Right lobe of liver (tissue), 4 donors: ENCODE data around the gene CELSR1.

Source experiments
- CTCF ChIP-seq, 4 donors: fragments of 200-600 bp in 3 of 4; fragments of 450-650 bp in 1 of 4; IDR thresholded peaks; one replicate each; pipeline versions ENCODE4 v1.5.1 to v1.8.0; 2016 to 2022; ENCODE audit warnings: antibody characterized with exemption in 4 of 4, mild to moderate bottlenecking in 2 of 4
- POLR2A ChIP-seq: fragments of 450-650 bp; IDR thresholded peaks from one replicate; pipeline ENCODE4 v1.6.1; 2017; ENCODE audit warnings: antibody characterized with exemption, mild to moderate bottlenecking
- donor health status: DM: no; HTN: no; CAD: no.
- donor health status: DM: no; HTN: no; CAD: no.
- donor health status: DM: no; HTN: yes; CAD: no.

GRCh38 chr22:46327691-46328465 lies 209.5 kb downstream of the CELSR1 start:
- TF ChIP-seq CTCF (IDR thresholded peaks at IDR 0.05) (no peak), POLR2A (no peak)
